ENCODE results near the gene GPAT3. TPM values are rescaled to one million over a fixed set of nuclear protein-coding genes. Genes with fewer than 3 reads are reported as not detected.

GPAT3 gene
- total and polyA plus RNA-seq, 8 donors, result 1.7 to 18.9 (median 4.0) TPM; not detected in 1

DNA sequence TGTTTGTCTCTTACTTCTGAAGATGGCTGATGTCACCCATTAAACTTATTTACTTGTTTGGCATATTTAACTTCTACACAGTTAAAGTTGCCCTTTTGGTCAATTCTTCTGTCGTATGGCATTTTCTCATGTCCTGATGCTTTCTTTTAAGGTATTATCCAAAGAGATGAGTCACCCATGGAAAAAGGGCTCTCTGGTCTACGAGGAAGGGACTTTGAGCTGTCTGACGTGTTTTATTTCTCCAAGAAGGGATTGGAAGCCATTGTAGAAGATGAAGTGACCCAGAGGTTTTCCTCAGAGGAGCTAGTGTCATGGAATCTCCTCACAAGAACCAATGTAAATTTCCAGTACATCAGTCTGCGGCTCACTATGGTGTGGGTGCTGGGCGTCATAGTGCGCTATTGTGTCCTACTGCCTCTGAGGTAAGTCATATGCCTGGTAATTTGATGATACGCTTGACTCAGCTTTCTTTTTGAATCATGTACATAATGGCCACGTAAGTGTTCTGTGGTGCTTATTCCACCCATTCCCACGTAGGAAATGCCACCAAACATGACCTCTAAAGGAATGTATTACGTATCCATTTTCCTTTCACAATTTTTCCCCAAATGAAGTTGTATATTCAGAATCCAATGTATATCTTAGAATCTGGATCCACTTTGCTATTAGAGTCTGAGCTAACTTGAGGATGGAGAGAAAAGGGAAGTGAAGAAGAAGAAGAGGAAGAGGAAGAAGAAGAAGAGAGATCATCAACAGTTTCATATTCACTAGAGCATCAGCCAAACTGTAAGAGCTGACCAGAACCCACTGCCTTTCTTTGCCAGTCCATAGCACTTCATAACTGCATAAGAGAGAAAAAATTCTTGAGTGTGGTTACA is 45.7 kb downstream of the GPAT3 start:
- DNase-seq, result no peak
- H3K27ac ChIP-seq, result peak overlapping the region in 1 of 5 donors; percentile 32
- no peak overlapping the region for H3K4me3 ChIP-seq
- no peak for TF ChIP-seq EP300 (IDR thresholded peaks at IDR 0.05)
- TF ChIP-seq POLR2AphosphoS5 (IDR thresholded peaks at IDR 0.05), result no peak
- TF ChIP-seq POLR2A (IDR thresholded peaks at IDR 0.05), result no peak
- no peak for TF ChIP-seq CTCF (IDR thresholded peaks at IDR 0.05)
- H3K36me3 ChIP-seq, result peaks cover 0 to 6% (median 0%) of the 10 kb centered on the region in 4 donors
- intact Hi-C loops (cut with DNase I; ENCODE audit: low total_unique reads), result no loop called here
- 87 to 92% (median 91%) methylated on average over 10 of the region's 10 CpGs for WGBS, 5 donors
- H3K4me1 ChIP-seq, result peaks cover 0 to 13% (median 6%) of the 10 kb centered on the region in 4 donors
- no peaks in the 10 kb centered on the region for H3K9me3 ChIP-seq
- no peaks in the 10 kb centered on the region for H3K27me3 ChIP-seq

DNA sequence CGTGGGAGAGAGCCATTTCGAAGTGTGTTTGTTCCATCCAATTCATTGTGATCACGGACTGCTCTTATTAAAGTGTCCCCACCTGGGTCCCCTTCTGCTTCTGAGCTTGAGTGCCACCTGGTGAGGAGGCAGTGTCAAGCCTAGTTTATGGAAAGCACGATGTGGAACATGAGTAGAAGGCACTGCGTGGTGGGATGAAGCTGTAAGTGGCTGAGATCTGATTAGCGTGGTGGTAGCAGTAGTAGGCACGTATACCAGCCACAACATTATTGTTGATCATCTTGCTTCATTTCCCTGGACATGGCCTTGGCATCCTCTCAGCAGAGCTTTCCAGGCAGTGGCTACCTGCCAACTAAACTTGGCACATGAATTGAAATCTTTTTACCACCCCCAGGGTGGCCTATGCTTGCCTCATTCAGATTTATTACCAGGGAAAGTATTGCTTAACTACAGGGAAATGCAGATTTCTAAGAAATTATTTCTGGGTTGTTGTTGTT is 46.4 kb downstream of the GPAT3 start:
- H3K9me3 ChIP-seq, result no peaks in the 10 kb centered on the region
- no peak overlapping the region for H3K4me3 ChIP-seq
- peak; percentile 52 to 54 for DNase-seq
- intact Hi-C loops (cut with DNase I; ENCODE audit: low total_unique reads), result no loop called here
- peaks cover 0 to 10% (median 0%) of the 10 kb centered on the region in 4 donors for H3K36me3 ChIP-seq
- H3K4me1 ChIP-seq, result peaks cover 0 to 13% (median 6%) of the 10 kb centered on the region in 4 donors
- H3K27me3 ChIP-seq, result no peaks in the 10 kb centered on the region
- peak in 1 of 7 experiments; percentile 17 for TF ChIP-seq CTCF (IDR thresholded peaks at IDR 0.05)
- TF ChIP-seq POLR2A (IDR thresholded peaks at IDR 0.05), result no peak
- TF ChIP-seq EP300 (IDR thresholded peaks at IDR 0.05), result no peak
- TF ChIP-seq POLR2AphosphoS5 (IDR thresholded peaks at IDR 0.05), result peak in 2 of 3 donors; percentile 17 to 45
- H3K27ac ChIP-seq, result peak overlapping the region in 1 of 5 donors; percentile 32
- 29 to 47% (median 37%) methylated on average over 7 of the region's 7 CpGs for WGBS, 5 donors

DNA sequence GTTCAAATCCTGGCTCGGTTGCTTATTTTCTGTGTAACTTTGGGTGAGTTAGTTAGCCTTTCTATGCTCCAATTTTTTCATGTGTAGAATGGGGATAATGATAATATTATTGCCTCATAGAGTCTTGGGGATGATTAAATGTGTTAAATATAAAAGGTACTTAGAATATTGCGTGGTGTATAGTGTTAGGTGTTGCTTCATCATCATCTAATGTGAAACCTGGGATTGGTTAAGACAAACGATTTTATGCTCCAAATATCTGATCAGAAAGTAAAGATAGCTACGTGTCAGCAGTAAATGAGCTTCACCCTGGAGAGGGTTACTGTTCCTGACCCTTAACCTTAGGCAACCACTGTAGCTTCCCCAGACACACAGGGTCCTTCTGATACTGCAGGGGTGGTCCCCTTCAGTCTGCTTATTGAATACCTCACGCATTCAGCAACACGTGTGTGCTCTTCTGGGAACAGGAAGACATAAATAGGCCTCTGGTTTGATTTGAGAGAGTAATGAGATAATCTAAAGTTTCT is 50.1 kb downstream of the GPAT3 start:
- intact Hi-C loops (cut with DNase I; ENCODE audit: low total_unique reads), result no loop called here
- H3K9me3 ChIP-seq, result no peaks in the 10 kb centered on the region
- 83 to 89% (median 86%) methylated on average over 6 of the region's 6 CpGs for WGBS, 5 donors
- no peaks in the 10 kb centered on the region for H3K27me3 ChIP-seq
- DNase-seq, result no peak
- TF ChIP-seq CTCF (IDR thresholded peaks at IDR 0.05), result no peak
- TF ChIP-seq EP300 (IDR thresholded peaks at IDR 0.05), result no peak
- TF ChIP-seq POLR2A (IDR thresholded peaks at IDR 0.05), result no peak
- TF ChIP-seq POLR2AphosphoS5 (IDR thresholded peaks at IDR 0.05), result no peak
- H3K4me3 ChIP-seq, result no peak overlapping the region
- H3K27ac ChIP-seq, result no peak overlapping the region
- peaks cover 0 to 13% (median 6%) of the 10 kb centered on the region in 4 donors for H3K4me1 ChIP-seq
- peaks cover 0 to 22% (median 8%) of the 10 kb centered on the region in 4 donors for H3K36me3 ChIP-seq

DNA sequence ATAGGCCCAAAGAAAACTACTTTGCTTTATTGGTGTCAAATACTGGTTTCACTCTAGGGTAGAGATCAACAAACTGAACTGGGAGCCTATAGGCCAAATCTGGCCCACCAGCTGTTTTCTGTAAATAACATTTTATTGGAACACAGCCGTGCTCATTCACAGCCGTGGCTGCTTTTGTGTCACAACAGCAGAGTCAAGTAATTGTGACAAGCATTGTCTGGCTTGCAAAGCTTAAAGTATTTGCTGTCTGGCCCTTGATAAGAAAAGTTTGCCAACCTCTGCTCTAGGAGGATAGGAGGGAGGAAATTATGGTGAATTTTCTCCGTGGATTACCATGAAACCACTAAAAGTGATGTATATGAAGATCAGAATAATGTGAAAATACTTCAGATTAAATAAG is 53.4 kb downstream of the GPAT3 start:
- no peaks in the 10 kb centered on the region for H3K9me3 ChIP-seq
- 30 to 44% (median 37%) methylated on average over 3 of the region's 3 CpGs for WGBS, 5 donors
- H3K36me3 ChIP-seq, result peaks cover 0 to 24% (median 10%) of the 10 kb centered on the region in 4 donors
- no peak overlapping the region for H3K27ac ChIP-seq
- no peak for DNase-seq
- intact Hi-C loops (cut with DNase I; ENCODE audit: low total_unique reads), result no loop called here
- no peaks in the 10 kb centered on the region for H3K4me1 ChIP-seq
- no peak overlapping the region for H3K4me3 ChIP-seq
- no peak for TF ChIP-seq EP300 (IDR thresholded peaks at IDR 0.05)
- no peak for TF ChIP-seq CTCF (IDR thresholded peaks at IDR 0.05)
- TF ChIP-seq POLR2A (IDR thresholded peaks at IDR 0.05), result no peak
- no peak for TF ChIP-seq POLR2AphosphoS5 (IDR thresholded peaks at IDR 0.05)
- no peaks in the 10 kb centered on the region for H3K27me3 ChIP-seq
